Measurements from ENCODE around the gene USP21.
A peak's percentile ranks its signal among the peaks of the same experiment; 100 is the strongest.

Gene USP21

GRCh38 chr1:161198194-161198896 lies 39.0 kb downstream of the USP21 start:
- FAIRE-seq (no peak), DNase-seq (ENCODE audit: insufficient read length, low spot score) (no peak)
- no peak for TF ChIP-seq POLR2A (IDR thresholded peaks at IDR 0.05; ENCODE audit: low read depth, low read length)

DNA sequence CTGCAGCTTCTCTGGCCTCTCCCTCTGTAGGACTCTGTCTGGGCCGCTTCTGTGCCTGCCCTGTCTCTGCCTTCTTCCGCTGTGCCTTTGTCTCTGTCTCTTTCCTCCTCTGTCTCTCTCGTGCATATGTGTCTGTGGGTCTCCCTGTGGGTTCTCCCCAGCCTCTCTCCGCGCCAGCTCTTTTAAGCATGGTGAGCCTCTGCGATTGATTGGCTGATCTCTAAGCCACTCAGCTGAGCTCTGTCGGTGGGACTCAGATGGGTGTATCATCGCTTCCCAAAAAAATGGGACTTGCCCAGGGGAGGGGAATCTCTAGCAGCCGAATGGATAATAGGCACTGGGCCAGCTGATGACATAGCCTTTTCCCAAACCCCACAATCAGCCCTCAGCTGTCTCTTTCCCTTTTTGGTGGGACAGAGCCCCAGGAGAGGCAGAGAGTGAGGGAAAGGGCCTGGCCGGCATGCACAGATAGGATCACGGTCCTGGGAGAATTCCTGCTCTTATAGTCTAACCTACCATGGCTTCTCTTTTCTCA lies 39.7 kb downstream of the USP21 start, which contains the start of gene ADAMTS4:
ADAMTS4 (minus strand) TSS at position 158 of the 535 bp plus-strand sequence. CDS start 427 bp downstream, outside the sequence.
- TF ChIP-seq POLR2A (IDR thresholded peaks at IDR 0.05; ENCODE audit: low read depth, low read length): no peak
- FAIRE-seq (no peak), DNase-seq (ENCODE audit: insufficient read length, low spot score) (no peak)

DNA sequence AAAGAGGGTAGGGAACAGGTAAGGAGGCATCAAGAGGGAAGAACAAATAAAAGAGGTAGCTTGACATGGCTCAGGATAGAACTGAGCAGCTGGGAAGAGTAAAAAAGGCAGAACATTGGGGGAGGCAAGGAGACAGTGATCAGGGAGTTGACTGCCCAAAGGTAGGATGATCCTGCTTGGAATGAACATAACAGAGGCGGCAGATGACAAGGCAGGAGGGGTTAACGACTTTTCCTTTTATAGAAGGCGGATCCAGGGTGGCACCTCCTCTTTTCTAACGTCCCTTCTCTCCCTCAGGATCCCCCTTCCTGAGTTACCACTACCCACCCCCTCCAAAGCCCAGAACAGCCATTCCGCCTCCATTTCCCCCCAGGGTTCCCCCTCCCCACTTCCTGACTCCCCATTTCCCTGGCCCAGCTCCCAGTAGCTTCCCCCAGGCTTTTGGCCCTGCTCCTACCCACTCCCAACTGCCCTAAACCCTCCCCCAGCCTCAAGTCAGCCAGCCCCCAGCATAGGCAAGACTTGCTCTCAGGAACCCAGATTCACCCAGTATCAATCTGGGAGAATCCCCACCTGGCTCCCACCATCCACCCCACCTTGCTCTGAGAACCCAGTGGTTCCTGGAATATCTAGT lies 40.3 kb downstream of the USP21 start:
- DNase-seq (ENCODE audit: insufficient read length, low spot score): no peak
- TF ChIP-seq POLR2A (IDR thresholded peaks at IDR 0.05; ENCODE audit: low read depth, low read length): no peak
- FAIRE-seq: no peak

DNA sequence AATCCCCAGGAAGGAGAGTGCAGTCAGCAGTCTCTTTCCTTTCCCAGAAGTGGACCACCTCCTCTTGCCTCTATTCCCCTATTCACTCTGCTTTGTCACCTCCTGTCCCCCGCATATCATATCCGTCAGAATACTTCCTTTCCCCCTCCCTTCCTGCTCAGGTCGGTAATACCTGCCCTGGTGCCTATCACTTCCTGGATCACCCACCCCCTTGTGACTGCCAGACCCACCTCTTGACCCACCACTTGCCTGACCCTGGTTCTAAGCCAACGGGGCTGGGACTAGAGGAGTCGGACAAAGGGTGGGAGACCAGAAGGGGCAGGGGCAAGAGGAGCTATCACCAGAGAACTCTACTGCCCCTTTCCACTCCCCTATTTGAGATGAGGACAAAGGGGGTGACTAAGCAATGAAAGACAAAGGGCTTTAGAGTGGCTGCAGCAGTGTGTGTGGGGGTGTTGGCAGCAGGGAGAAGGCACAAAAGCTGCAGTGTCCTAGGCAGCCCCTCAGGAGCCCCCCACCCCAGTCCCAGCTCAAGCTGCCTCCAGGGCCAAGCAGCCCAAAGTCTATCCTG lies 41.2 kb downstream of the USP21 start:
- TF ChIP-seq POLR2A (IDR thresholded peaks at IDR 0.05; ENCODE audit: low read depth, low read length): no peak
- DNase-seq (ENCODE audit: insufficient read length, low spot score) (no peak), FAIRE-seq (no peak)

DNA sequence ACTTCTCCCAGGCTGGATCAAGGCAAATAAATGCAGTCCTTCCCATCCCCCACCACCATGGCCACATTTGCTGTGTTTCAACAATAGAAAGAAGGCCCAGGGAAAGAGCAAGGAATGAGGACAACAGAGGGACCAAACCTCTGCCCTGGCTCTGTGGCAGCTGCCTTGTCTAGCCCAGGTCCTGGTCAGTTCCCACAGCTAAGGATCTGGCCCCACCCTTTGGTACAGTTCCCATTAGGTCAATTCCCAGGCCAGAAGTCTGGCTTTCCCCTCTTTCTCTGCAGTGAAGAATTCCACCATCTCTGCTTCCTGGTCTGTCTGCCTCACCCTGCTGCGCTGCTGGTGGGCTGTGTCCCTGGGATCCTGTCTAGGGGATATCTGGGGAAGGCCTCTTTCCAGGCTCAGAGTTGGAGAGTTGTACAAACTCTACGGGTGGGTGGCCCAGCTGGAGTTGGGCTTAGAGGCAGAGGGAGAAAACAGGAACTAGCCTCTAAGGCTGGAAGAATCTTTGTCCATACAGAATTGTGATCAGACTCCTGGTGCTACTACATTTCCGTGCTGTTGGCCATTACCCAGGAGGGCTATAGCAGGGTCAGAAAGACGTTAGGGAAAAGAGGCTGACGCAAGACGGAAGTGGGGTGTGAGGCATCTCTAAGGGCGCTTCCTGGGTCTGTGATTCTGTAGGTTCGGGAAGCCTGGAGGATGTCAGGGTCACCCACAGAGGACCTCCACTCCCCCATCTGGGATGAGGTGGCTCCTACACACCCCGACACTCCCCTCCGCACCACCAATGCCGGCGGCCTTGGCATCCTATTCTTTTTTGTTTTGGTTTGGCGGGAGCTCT lies 41.9 kb downstream of the USP21 start:
- DNase-seq (ENCODE audit: insufficient read length, low spot score) (no peak), FAIRE-seq (no peak)
- TF ChIP-seq POLR2A (IDR thresholded peaks at IDR 0.05; ENCODE audit: low read depth, low read length): no peak

GRCh38 chr1:161201836-161202712 lies 42.8 kb downstream of the USP21 start, which contains the start of gene NDUFS2:
Gene NDUFS2, plus strand, starts transcription at chr1:161202367. Its CDS starts 19 bp downstream, at chr1:161202386.
- peak; percentile 73; the same call in 1 of the 2 replicates for TF ChIP-seq POLR2A (IDR thresholded peaks at IDR 0.05; ENCODE audit: low read depth, low read length)
- DNase-seq (ENCODE audit: insufficient read length, low spot score) (peak; percentile 86), FAIRE-seq (peak; percentile 58)

DNA sequence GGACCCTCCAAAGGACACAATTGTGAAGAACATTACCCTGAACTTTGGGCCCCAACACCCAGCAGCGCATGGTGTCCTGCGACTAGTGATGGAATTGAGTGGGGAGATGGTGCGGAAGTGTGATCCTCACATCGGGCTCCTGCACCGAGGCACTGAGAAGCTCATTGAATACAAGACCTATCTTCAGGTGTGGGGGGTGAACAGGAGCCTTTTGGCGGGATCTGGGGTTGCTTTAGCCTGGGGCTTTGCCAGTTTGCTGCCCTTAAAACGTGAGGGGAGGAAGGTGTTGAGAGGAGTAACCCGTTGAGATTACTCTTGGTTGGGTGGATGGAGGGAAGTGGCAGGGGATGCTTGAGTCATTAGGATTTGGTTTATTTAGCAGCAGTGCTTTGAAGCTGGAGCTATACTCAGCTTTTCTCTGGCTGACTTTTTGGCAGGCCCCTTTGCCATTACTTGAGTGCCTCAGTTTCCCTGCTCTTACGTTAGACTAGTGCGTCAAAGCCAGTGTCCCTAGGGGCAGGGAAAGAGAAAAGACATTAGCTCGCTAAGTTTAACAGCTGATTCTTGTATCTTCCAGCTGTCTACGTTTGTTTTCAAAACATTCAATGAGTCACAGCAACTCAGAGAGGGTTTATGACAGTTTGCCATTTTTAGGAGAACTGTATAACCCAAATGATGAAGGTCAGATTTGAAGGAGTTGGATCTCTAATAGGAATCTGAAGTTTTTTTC lies 47.3 kb downstream of the USP21 start:
- FAIRE-seq (no peak), DNase-seq (ENCODE audit: insufficient read length, low spot score) (no peak)
- TF ChIP-seq POLR2A (IDR thresholded peaks at IDR 0.05; ENCODE audit: low read depth, low read length): no peak

GRCh38 chr1:161207173-161207572 lies 47.9 kb downstream of the USP21 start:
- TF ChIP-seq POLR2A (IDR thresholded peaks at IDR 0.05; ENCODE audit: low read depth, low read length): no peak
- DNase-seq (ENCODE audit: insufficient read length, low spot score) (no peak), FAIRE-seq (no peak)

DNA sequence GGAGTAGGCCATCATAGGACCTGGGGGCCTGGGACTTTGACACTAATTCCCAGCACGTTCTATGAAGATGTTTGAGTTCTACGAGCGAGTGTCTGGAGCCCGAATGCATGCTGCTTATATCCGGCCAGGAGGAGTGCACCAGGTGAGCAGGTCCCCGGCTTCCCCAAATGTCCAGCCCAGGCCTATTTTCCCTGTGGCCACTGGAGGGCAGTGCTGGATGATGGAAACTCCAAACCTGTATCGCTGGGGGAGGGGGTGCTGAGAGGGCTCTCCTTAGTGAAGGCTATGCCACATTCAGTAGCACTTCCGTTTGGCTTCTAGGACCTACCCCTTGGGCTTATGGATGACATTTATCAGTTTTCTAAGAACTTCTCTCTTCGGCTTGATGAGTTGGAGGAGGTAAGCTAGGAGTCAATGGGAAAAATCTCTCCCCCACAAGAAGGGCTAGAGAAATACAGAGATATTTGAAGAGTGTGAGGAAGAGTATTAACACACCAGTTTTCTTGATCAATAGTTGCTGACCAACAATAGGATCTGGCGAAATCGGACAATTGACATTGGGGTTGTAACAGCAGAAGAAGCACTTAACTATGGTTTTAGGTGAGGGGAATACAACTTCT lies 50.6 kb downstream of the USP21 start:
- DNase-seq (ENCODE audit: insufficient read length, low spot score) (peak; percentile 61), FAIRE-seq (no peak)
- no peak for TF ChIP-seq POLR2A (IDR thresholded peaks at IDR 0.05; ENCODE audit: low read depth, low read length)

DNA sequence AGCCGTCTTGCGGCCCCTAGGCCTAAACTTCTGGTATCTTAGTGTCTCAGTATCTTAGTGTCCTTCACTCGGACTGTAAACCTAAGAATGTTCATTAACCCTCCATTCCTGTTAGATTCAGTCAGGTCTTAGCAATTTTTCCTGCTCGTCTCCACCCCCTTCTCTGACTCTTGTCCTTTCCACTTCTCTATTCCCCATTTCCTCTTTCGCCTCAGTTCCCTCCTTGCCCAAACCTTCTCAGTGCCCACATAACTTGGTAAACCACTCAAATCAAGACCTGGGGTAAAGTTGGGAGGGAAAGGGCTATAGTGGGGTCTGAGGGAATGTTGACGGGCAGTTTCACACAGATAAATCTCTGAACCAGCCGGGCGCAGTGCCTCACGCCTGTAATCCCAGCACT lies 55.1 kb downstream of the USP21 start:
- no peak for FAIRE-seq
- no peak for TF ChIP-seq POLR2A (IDR thresholded peaks at IDR 0.05; ENCODE audit: low read depth, low read length)

DNA sequence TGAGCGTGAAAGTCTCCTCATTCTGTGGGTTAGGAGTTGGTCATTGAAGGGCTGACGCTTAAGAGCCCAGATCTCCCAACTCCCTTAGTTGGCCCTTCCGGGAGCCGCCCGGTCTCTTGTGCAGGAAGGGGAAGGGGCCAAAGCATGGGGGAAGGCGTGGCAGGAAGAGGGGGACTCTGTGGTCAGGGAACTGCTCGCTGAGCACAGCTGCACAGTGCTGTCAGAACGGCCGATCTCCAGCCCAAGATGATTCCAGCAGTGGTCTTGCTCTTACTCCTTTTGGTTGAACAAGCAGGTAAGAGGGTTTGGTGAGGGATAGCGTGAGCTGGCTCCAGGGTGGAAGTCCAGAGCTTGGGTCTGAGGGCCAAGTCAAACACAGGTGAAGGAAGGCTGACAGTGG lies 55.8 kb downstream of the USP21 start, which contains the start of gene FCER1G:
FCER1G (plus strand) TSS at position 220 of the 400 bp plus-strand sequence; CDS start at position 247, 27 bp downstream.
- no peak for TF ChIP-seq POLR2A (IDR thresholded peaks at IDR 0.05; ENCODE audit: low read depth, low read length)
- no peak for DNase-seq (ENCODE audit: insufficient read length, low spot score)
- no peak for FAIRE-seq

More for the DNA sequence above, 55.1 kb downstream of the USP21 start:
- DNase-seq (ENCODE audit: insufficient read length, low spot score): no peak
